DOHH2 (cell line): ENCODE results near the gene GUK1.

Source experiments
- H3F3A ChIP-seq: fragments of 200-600 bp; sonication (generic), shearing (Covaris generic); 2 replicates; pipeline ENCODE4 v1.6.0; 2016; ENCODE audit warnings: antibody characterized with exemption, mild to moderate bottlenecking; ENCODE audit not compliant: control insufficient read depth, insufficient read depth
- H3K27ac ChIP-seq: fragments of 200-600 bp; sonication (generic); 2 replicates; pipeline ENCODE4 v1.5.1; 2014; ENCODE audit warnings: low read depth, mild to moderate bottlenecking, low read length, moderate library complexity
- H3K27me3 ChIP-seq: fragments of 200-600 bp; sonication (generic); 2 replicates; pipeline ENCODE4 v1.6.1; 2014; ENCODE audit warnings: mild to moderate bottlenecking, low read length, mixed read lengths; ENCODE audit not compliant: control insufficient read depth
- H3K36me3 ChIP-seq: fragments of 200-600 bp; sonication (generic); 2 replicates; pipeline ENCODE4 v1.6.1; 2014; ENCODE audit warnings: mild to moderate bottlenecking, low read length, moderate library complexity, mixed read lengths; ENCODE audit not compliant: control insufficient read depth
- H3K4me1 ChIP-seq: fragments of 200-600 bp; sonication (generic); 2 replicates; pipeline ENCODE4 v1.6.1; 2014; ENCODE audit warnings: mild to moderate bottlenecking, low read length, mixed read lengths; ENCODE audit not compliant: control insufficient read depth
- H3K4me2 ChIP-seq: fragments of 200-600 bp; sonication (generic); 2 replicates; pipeline ENCODE4 v1.6.0; 2014; ENCODE audit warnings: mild to moderate bottlenecking, low read length, moderate library complexity
- H3K4me3 ChIP-seq: fragments of 200-600 bp; sonication (generic); 2 replicates; pipeline ENCODE4 v1.5.1; 2014; ENCODE audit warnings: mild to moderate bottlenecking, low read length, mixed read lengths
- H3K79me2 ChIP-seq: fragments of 200-600 bp; sonication (generic); 2 replicates; pipeline ENCODE4 v1.6.1; 2014; ENCODE audit warnings: mild to moderate bottlenecking, low read length, mixed read lengths; ENCODE audit not compliant: control insufficient read depth
- H3K9me2 ChIP-seq: fragments of 200-600 bp; sonication (generic); replicated peaks from 2 replicates; pipeline ENCODE4 v1.6.1; 2014; ENCODE audit warnings: mild to moderate bottlenecking, low read length, mixed read lengths; ENCODE audit not compliant: control insufficient read depth
- H3K9me3 ChIP-seq: fragments of 200-600 bp; sonication (generic); 2 replicates; pipeline ENCODE4 v1.6.1; 2014; ENCODE audit warnings: antibody characterized with exemption, low read length, mixed read lengths; ENCODE audit not compliant: control insufficient read depth, insufficient read depth
- H4K20me1 ChIP-seq: fragments of 200-600 bp; sonication (generic); 2 replicates; pipeline ENCODE4 v1.6.0; 2014; ENCODE audit warnings: low read depth, mild to moderate bottlenecking, antibody characterized with exemption, low read length, moderate library complexity; ENCODE audit not compliant: control insufficient read depth, insufficient read depth
- EZH2phosphoT487 ChIP-seq: fragments of 200-600 bp; sonication (generic); IDR thresholded peaks from 2 replicates; pipeline ENCODE4 v1.6.1; 2017; ENCODE audit warnings: borderline replicate concordance, mild to moderate bottlenecking, antibody characterized with exemption, low read length, moderate library complexity, mixed read lengths
- TF ChIP-seq, protein P1 (sequence below): fragments of 200-600 bp; sonication (generic); IDR thresholded peaks from one replicate; pipeline ENCODE4 v1.5.1; 2014; ENCODE audit warnings: antibody characterized with exemption, mild to moderate bottlenecking, low read depth, low read length; ENCODE audit not compliant: poor library complexity, severe bottlenecking

GUK1 gene

DNA sequence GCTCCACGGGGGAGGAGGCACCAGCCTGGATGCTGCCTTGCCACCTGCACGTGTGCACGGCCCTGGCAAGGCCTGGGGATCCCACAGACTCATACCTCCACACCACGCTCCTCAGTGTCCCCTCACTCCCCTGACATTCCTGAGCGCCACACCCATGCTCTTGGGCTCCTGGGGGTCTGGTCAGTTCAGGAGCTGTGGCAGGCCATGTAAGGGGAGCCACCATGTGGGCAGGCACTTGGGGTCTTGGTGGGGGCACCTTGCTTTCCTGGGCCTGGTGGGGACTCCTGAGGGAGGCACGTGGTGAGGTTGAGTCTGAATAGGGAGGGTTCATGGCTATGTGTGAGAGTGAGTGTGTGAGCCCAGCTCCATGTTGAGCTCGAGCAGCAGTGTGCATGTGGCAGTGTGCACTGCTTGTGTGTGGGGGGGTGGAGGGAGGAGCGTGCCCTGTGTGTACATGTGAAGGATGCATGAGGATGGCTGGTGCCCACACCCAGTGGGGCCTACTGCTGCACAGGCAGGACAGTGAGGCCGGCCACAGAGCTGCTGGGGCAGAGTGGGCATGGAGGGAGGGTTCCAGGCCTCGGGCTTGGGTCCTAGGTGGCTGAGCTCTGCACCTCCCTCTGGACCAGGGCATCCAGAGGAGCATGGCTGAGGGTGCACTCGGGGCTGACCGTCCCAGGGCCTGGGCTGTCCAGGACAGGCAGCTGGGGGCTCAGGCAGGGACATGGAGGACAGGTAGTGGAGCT, 11.3 kb downstream of the GUK1 start:
- peaks cover 2% of the 10 kb centered on the region for H3K79me2 ChIP-seq
- no peaks in the 10 kb centered on the region for H4K20me1 ChIP-seq
- H3F3A ChIP-seq, result no peaks in the 10 kb centered on the region
- H3K9me2 ChIP-seq, result no peaks in the 10 kb centered on the region
- H3K27me3 ChIP-seq, result no peaks in the 10 kb centered on the region
- H3K36me3 ChIP-seq, result peaks cover 4% of the 10 kb centered on the region
- H3K4me2 ChIP-seq, result no peak overlapping the region
- H3K4me3 ChIP-seq, result no peak overlapping the region
- H3K4me1 ChIP-seq, result no peaks in the 10 kb centered on the region
- no peaks in the 10 kb centered on the region for H3K9me3 ChIP-seq
- TF ChIP-seq, protein P1, sequence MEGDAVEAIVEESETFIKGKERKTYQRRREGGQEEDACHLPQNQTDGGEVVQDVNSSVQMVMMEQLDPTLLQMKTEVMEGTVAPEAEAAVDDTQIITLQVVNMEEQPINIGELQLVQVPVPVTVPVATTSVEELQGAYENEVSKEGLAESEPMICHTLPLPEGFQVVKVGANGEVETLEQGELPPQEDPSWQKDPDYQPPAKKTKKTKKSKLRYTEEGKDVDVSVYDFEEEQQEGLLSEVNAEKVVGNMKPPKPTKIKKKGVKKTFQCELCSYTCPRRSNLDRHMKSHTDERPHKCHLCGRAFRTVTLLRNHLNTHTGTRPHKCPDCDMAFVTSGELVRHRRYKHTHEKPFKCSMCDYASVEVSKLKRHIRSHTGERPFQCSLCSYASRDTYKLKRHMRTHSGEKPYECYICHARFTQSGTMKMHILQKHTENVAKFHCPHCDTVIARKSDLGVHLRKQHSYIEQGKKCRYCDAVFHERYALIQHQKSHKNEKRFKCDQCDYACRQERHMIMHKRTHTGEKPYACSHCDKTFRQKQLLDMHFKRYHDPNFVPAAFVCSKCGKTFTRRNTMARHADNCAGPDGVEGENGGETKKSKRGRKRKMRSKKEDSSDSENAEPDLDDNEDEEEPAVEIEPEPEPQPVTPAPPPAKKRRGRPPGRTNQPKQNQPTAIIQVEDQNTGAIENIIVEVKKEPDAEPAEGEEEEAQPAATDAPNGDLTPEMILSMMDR, result no peak
- TF ChIP-seq EZH2phosphoT487, result no peak
- H3K27ac ChIP-seq, result no peak overlapping the region

DNA sequence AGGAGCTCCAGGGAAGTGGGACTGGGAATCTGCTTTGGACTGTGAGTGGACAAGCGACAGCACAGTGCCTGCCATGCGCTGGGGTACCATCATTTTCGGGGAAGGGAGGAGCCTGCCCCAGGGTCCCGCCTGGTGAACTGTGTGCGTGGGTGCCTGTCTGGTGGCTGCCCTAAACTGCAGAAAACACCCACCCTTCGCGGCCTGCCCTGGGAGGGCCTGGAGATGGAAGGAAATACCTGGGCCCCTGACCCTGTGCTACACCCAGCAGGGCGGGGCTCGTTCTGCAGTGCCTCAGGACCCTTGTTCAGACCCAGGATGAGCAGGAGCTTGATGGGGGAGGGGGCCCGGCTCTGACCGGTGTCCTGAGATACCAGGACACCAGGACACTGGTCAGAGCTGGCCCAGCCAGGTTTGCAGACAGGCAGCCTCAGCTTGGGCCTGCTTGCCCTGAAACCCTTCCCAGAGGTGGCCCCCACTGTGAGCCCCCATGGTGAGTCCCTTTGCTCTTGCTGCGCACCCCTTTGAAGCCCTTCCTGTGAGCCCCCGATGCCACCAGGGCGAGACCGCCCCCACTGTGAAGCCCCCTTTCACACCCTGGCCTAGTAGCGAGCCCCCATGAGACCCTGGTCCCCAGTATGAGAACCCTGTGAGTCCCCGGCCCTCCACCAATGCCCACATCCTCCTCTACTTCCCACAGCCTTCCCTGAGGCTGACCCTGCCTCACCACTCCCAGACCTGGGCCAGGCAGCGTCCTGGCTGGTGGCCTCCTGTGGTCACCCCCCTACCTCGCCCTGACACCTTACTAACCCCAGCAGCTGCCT, 12.2 kb downstream of the GUK1 start:
- no peak overlapping the region for H3K27ac ChIP-seq
- TF ChIP-seq EZH2phosphoT487, result no peak
- TF ChIP-seq, protein P1, result no peak
- H3K27me3 ChIP-seq, result no peaks in the 10 kb centered on the region
- no peaks in the 10 kb centered on the region for H3K4me1 ChIP-seq
- H3K4me2 ChIP-seq, result no peak overlapping the region
- H3K79me2 ChIP-seq, result no peaks in the 10 kb centered on the region
- peaks cover 4% of the 10 kb centered on the region for H3K36me3 ChIP-seq
- H3K9me3 ChIP-seq, result no peaks in the 10 kb centered on the region
- H4K20me1 ChIP-seq, result no peaks in the 10 kb centered on the region
- no peaks in the 10 kb centered on the region for H3K9me2 ChIP-seq
- no peak overlapping the region for H3K4me3 ChIP-seq
- no peaks in the 10 kb centered on the region for H3F3A ChIP-seq

DNA sequence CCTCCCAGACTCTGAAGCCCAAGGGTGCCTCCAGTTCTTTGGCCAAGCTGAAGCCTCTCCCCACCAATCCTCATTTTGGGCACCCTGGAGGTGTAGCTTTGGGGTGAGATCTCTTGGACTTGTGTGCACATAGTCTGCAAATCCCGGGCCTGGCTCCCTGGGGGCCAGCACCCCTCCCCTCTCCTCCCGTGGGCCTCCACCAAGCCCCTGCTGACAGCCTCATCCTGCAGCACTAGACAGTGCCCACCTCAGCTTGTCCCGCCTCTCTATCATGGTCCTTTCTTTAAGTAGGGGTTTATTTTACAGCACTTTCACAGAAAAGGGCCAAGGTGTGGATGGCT, 12.8 kb downstream of the GUK1 start:
- Histone ChIP-seq H3K36me3 (peaks cover 4% of the 10 kb centered on the region), H3K4me2 (no peak overlapping the region), H3K79me2 (no peaks in the 10 kb centered on the region), H3K4me3 (no peak overlapping the region), H3K4me1 (no peaks in the 10 kb centered on the region), H3K27ac (no peak overlapping the region), H4K20me1 (no peaks in the 10 kb centered on the region), H3K27me3 (no peaks in the 10 kb centered on the region), H3F3A (no peaks in the 10 kb centered on the region), H3K9me2 (no peaks in the 10 kb centered on the region), H3K9me3 (no peaks in the 10 kb centered on the region)
- no peak for TF ChIP-seq EZH2phosphoT487
- TF ChIP-seq, protein P1, result no peak
